Measurements from ENCODE around the gene LRRC25. TPM values are rescaled to one million over a fixed set of nuclear protein-coding genes. Genes with fewer than 3 reads are reported as not detected.

Gene LRRC25
- total RNA-seq, 4 donors from 2014 or later, result 1.1 to 7.1 (median 2.2) TPM

DNA sequence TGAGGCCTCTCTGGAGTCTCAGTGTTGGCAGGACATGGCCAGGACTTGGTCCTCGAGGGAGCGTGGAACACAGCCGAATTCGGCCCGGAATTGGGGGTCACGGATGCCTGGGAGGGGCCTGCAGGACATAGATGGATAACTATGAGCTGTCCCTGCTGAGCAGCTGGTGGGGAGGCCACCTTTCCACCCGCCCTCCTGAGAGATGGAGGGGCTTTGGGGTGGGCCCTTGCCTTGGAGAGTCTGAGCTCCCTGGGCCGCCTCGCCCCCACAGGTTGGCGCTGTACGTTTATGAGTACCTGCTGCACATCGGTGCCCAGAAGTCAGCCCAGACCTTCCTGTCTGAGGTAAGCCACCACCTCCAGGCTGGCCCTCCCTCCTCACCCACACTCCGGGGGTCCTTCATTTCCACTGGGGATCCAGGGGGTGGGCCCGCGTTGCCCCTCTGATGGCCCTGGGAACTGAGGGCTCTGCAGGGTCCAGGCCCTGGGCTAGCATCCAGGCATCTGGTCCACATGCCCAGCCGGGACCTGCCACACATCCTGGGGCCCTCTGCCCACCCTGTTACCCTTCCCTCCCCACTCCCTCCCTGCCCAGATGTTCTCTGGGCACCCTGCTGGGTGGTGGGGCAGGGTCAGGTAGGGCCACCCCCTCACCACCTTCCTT lies 29.8 kb upstream of the LRRC25 start:
- no peak overlapping the region for H3K27ac ChIP-seq

GRCh38 chr19:18426416-18426767 lies 29.0 kb upstream of the LRRC25 start:
- H3K36me3 ChIP-seq, result no peaks in the 10 kb centered on the region
- intact Hi-C loops (cut with DNase I), result no loop called here

More for the DNA sequence above, 29.8 kb upstream of the LRRC25 start:
- no peaks in the 10 kb centered on the region for H3K27me3 ChIP-seq
- TF ChIP-seq CTCF (IDR thresholded peaks at IDR 0.05), result no peak
- no peak for TF ChIP-seq POLR2A (IDR thresholded peaks at IDR 0.05)
- intact Hi-C loops (cut with DNase I), result no loop called here
- 83 to 91% methylated on average over 5 to 6 of the region's 16 CpGs for WGBS, 2 donors
- no peak overlapping the region for H3K4me3 ChIP-seq (replicated peaks in 1 of 3)
- H3K4me1 ChIP-seq, result peaks cover 13 to 37% of the 10 kb centered on the region in 2 donors
- H3K9me3 ChIP-seq, result no peaks in the 10 kb centered on the region
- no peaks in the 10 kb centered on the region for H3K36me3 ChIP-seq
- DNase-seq, result no peak

GRCh38 chr19:18425515-18426415 lies 28.3 kb upstream of the LRRC25 start:
- peaks cover 17 to 47% of the 10 kb centered on the region in 2 donors for H3K4me1 ChIP-seq
- no peak for TF ChIP-seq POLR2A (IDR thresholded peaks at IDR 0.05)
- no peak for TF ChIP-seq CTCF (IDR thresholded peaks at IDR 0.05)
- DNase-seq, result no peak

More at GRCh38 chr19:18426416-18426767, 29.0 kb upstream of the LRRC25 start:
- DNase-seq, result no peak
- Histone ChIP-seq H3K4me1 (peaks cover 13 to 41% of the 10 kb centered on the region in 2 donors), H3K4me3 (replicated peaks in 1 of 3) (no peak overlapping the region), H3K27ac (no peak overlapping the region), H3K27me3 (no peaks in the 10 kb centered on the region), H3K9me3 (no peaks in the 10 kb centered on the region)
- WGBS, 2 donors, result 80% methylated on average over 2 of the region's 8 CpGs; no CpG with 5 or more reads in 1 of the 2 donors
- TF ChIP-seq CTCF (IDR thresholded peaks at IDR 0.05), result no peak
- no peak for TF ChIP-seq POLR2A (IDR thresholded peaks at IDR 0.05)

DNA sequence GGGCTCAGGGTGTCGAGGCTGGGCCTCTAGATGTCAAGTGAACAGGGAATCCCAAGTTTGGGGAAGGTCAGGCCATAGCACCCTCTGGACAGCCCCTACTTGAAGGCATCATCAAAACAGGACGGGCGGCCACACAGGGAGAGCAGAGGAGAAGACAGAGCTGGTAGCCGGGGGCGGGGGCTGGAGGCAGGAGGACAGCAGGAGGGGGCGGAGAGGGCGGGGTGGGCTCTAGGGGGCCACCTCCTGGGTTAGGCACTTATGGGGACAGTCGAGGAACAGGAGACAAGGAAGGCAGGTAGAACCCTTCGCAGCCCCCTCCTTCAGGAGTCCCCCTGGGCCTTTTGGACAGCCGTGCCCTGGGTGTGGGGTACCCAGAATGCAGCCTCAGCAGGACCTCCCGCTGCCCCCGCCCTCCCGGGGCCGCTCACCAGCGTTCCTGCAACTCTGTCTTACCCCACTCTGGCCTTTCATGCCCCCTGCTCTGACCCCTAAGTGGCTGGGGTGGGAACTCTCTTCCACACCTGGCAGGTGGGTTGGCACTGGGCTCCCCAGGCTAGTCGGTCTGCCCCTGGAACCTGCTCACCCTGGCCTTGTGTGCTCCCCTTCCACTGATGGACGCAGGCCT lies 27.6 kb upstream of the LRRC25 start:
- Histone ChIP-seq H3K4me3 (replicated peaks in 1 of 3) (no peak overlapping the region), H3K27me3 (no peaks in the 10 kb centered on the region), H3K36me3 (no peaks in the 10 kb centered on the region), H3K27ac (no peak overlapping the region), H3K9me3 (no peaks in the 10 kb centered on the region), H3K4me1 (peaks cover 25 to 52% of the 10 kb centered on the region in 2 donors)
- DNase-seq, result no peak
- 85% methylated on average over 12 to 16 of the region's 17 CpGs for WGBS, 2 donors
- intact Hi-C loops (cut with DNase I), result no loop called here
- TF ChIP-seq CTCF (IDR thresholded peaks at IDR 0.05) (no peak), POLR2A (IDR thresholded peaks at IDR 0.05) (no peak)

More at GRCh38 chr19:18425515-18426415, 28.3 kb upstream of the LRRC25 start:
- intact Hi-C loops (cut with DNase I), result no loop called here
- Histone ChIP-seq H3K27ac (no peak overlapping the region), H3K27me3 (no peaks in the 10 kb centered on the region), H3K36me3 (no peaks in the 10 kb centered on the region), H3K4me3 (replicated peaks in 1 of 3) (no peak overlapping the region), H3K9me3 (no peaks in the 10 kb centered on the region)
- WGBS, 2 donors, result 76 to 84% methylated on average over 17 to 18 of the region's 18 CpGs
